ENCODE data around the gene AIFM3. TPM values are rescaled to one million over a fixed set of nuclear protein-coding genes. Genes with fewer than 3 reads are reported as not detected.

AIFM3 gene
- total RNA-seq, 1 experiment from 2014 or later: 2.6 TPM

DNA sequence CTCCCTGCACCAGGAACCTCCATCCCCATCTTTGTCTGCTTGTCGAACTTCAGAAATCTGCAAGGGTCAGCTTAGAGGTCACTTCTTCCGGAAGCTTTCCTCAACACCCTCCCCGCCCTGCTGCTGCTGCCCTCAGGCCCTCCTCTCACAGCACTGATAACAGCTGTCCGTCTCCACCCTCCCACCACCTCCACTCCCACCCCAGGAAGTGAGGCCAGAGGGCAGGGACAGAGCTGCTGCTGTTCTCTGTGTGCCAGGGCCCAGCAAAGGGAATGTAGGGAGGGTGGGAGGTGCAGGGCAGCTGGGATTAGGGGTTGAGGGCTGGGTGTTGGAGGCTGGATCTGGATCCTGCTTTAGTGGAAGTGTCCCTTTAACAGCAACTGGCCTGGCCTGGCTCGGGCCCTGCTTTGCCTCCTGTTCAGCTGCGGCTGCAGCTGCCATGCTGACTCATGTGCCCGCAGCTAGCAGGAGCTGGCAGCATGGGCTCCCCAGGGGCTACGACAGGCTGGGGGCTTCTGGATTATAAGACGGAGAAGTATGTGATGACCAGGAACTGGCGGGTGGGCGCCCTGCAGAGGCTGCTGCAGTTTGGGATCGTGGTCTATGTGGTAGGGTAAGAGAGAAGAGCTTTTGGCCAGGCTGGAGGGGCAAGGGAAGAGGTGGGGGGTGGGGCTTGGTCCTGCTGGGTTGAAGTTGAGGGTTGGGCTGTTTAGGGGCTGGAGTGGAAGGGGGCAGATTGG lies 47.8 kb downstream of the AIFM3 start, which contains the start of gene P2RX6 (continued):
- TF ChIP-seq, protein P1, sequence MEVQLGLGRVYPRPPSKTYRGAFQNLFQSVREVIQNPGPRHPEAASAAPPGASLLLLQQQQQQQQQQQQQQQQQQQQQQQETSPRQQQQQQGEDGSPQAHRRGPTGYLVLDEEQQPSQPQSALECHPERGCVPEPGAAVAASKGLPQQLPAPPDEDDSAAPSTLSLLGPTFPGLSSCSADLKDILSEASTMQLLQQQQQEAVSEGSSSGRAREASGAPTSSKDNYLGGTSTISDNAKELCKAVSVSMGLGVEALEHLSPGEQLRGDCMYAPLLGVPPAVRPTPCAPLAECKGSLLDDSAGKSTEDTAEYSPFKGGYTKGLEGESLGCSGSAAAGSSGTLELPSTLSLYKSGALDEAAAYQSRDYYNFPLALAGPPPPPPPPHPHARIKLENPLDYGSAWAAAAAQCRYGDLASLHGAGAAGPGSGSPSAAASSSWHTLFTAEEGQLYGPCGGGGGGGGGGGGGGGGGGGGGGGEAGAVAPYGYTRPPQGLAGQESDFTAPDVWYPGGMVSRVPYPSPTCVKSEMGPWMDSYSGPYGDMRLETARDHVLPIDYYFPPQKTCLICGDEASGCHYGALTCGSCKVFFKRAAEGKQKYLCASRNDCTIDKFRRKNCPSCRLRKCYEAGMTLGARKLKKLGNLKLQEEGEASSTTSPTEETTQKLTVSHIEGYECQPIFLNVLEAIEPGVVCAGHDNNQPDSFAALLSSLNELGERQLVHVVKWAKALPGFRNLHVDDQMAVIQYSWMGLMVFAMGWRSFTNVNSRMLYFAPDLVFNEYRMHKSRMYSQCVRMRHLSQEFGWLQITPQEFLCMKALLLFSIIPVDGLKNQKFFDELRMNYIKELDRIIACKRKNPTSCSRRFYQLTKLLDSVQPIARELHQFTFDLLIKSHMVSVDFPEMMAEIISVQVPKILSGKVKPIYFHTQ (CRISPR knock-in tag; IDR thresholded peaks at IDR 0.05): no peak
- TF ChIP-seq, protein P2, sequence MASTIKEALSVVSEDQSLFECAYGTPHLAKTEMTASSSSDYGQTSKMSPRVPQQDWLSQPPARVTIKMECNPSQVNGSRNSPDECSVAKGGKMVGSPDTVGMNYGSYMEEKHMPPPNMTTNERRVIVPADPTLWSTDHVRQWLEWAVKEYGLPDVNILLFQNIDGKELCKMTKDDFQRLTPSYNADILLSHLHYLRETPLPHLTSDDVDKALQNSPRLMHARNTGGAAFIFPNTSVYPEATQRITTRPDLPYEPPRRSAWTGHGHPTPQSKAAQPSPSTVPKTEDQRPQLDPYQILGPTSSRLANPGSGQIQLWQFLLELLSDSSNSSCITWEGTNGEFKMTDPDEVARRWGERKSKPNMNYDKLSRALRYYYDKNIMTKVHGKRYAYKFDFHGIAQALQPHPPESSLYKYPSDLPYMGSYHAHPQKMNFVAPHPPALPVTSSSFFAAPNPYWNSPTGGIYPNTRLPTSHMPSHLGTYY (CRISPR knock-in tag; IDR thresholded peaks at IDR 0.05): no peak

DNA sequence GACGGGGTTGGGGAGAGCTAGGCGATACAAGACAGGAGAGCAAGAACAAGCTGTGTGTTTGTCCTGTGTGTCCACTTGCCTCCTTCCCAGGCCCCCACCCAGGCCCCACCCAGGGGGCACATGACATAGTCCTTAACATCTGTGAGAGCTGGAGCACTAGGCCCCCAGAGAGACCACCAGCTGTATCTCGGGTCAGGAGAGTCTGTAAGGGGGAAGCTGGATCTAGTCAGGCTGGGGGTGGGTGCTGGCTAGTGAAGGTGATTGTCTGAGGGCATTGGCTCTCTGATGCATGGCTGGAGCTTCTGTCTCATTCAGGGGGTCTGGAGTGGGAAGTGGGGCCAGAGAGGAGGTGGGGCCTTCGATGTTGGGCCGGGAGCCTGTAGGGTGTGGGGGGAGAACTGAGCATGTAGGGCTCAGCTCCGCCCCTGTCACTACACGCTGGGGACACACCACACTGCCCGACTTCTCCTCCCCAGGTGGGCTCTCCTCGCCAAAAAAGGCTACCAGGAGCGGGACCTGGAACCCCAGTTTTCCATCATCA lies 48.5 kb downstream of the AIFM3 start:
- TF ChIP-seq HMGA2 (CRISPR knock-in tag; IDR thresholded peaks at IDR 0.05): no peak
- TF ChIP-seq, protein P3, sequence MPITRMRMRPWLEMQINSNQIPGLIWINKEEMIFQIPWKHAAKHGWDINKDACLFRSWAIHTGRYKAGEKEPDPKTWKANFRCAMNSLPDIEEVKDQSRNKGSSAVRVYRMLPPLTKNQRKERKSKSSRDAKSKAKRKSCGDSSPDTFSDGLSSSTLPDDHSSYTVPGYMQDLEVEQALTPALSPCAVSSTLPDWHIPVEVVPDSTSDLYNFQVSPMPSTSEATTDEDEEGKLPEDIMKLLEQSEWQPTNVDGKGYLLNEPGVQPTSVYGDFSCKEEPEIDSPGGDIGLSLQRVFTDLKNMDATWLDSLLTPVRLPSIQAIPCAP (CRISPR knock-in tag; IDR thresholded peaks at IDR 0.05): no peak
- TF ChIP-seq ZNF416 (CRISPR knock-in tag; IDR thresholded peaks at IDR 0.05): no peak
- TF ChIP-seq SMAD3 (CRISPR knock-in tag; IDR thresholded peaks at IDR 0.05; ENCODE audit: borderline replicate concordance): no peak
- TF ChIP-seq, protein P4, sequence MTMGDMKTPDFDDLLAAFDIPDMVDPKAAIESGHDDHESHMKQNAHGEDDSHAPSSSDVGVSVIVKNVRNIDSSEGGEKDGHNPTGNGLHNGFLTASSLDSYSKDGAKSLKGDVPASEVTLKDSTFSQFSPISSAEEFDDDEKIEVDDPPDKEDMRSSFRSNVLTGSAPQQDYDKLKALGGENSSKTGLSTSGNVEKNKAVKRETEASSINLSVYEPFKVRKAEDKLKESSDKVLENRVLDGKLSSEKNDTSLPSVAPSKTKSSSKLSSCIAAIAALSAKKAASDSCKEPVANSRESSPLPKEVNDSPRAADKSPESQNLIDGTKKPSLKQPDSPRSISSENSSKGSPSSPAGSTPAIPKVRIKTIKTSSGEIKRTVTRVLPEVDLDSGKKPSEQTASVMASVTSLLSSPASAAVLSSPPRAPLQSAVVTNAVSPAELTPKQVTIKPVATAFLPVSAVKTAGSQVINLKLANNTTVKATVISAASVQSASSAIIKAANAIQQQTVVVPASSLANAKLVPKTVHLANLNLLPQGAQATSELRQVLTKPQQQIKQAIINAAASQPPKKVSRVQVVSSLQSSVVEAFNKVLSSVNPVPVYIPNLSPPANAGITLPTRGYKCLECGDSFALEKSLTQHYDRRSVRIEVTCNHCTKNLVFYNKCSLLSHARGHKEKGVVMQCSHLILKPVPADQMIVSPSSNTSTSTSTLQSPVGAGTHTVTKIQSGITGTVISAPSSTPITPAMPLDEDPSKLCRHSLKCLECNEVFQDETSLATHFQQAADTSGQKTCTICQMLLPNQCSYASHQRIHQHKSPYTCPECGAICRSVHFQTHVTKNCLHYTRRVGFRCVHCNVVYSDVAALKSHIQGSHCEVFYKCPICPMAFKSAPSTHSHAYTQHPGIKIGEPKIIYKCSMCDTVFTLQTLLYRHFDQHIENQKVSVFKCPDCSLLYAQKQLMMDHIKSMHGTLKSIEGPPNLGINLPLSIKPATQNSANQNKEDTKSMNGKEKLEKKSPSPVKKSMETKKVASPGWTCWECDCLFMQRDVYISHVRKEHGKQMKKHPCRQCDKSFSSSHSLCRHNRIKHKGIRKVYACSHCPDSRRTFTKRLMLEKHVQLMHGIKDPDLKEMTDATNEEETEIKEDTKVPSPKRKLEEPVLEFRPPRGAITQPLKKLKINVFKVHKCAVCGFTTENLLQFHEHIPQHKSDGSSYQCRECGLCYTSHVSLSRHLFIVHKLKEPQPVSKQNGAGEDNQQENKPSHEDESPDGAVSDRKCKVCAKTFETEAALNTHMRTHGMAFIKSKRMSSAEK (CRISPR knock-in tag; IDR thresholded peaks at IDR 0.05; ENCODE audit: borderline replicate concordance): no peak
- TF ChIP-seq NFATC4 (CRISPR knock-in tag; IDR thresholded peaks at IDR 0.05): no peak
- no peak for TF ChIP-seq ZNF317 (CRISPR knock-in tag; IDR thresholded peaks at IDR 0.05; ENCODE audit: borderline replicate concordance, low read depth)
- TF ChIP-seq FOXP1 (CRISPR knock-in tag; IDR thresholded peaks at IDR 0.05; ENCODE audit: borderline replicate concordance): no peak
- TF ChIP-seq IRF2 (CRISPR knock-in tag; IDR thresholded peaks at IDR 0.05; ENCODE audit: borderline replicate concordance, low read depth): no peak
- TF ChIP-seq, protein P5, sequence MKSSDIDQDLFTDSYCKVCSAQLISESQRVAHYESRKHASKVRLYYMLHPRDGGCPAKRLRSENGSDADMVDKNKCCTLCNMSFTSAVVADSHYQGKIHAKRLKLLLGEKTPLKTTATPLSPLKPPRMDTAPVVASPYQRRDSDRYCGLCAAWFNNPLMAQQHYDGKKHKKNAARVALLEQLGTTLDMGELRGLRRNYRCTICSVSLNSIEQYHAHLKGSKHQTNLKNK (CRISPR knock-in tag; IDR thresholded peaks at IDR 0.05): no peak
- TF ChIP-seq, protein P6, sequence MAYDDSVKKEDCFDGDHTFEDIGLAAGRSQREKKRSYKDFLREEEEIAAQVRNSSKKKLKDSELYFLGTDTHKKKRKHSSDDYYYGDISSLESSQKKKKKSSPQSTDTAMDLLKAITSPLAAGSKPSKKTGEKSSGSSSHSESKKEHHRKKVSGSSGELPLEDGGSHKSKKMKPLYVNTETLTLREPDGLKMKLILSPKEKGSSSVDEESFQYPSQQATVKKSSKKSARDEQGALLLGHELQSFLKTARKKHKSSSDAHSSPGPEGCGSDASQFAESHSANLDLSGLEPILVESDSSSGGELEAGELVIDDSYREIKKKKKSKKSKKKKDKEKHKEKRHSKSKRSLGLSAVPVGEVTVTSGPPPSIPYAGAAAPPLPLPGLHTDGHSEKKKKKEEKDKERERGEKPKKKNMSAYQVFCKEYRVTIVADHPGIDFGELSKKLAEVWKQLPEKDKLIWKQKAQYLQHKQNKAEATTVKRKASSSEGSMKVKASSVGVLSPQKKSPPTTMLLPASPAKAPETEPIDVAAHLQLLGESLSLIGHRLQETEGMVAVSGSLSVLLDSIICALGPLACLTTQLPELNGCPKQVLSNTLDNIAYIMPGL (CRISPR knock-in tag; IDR thresholded peaks at IDR 0.05): no peak
- no peak for TF ChIP-seq JAZF1 (CRISPR knock-in tag; IDR thresholded peaks at IDR 0.05)
- TF ChIP-seq ATF1 (CRISPR knock-in tag; IDR thresholded peaks at IDR 0.05): no peak
- TF ChIP-seq ETV6 (CRISPR knock-in tag; IDR thresholded peaks at IDR 0.05): no peak
- TF ChIP-seq CREM (CRISPR knock-in tag; IDR thresholded peaks at IDR 0.05): no peak
- no peak for TF ChIP-seq ELF4 (CRISPR knock-in tag; IDR thresholded peaks at IDR 0.05; ENCODE audit: low read depth)
- peaks cover 23% of the 10 kb centered on the region for H3K4me1 Mint-ChIP-seq
- H3K4me3 Mint-ChIP-seq: no peak overlapping the region
- ATAC-seq: no peak
- POLR2A ChIA-PET: no interaction called here
- peaks cover 6% of the 10 kb centered on the region for H3K9me3 Mint-ChIP-seq
- DNase-seq (ENCODE audit: low spot score): no peak
- no peak overlapping the region for H3K27ac Mint-ChIP-seq
- peaks cover 25% of the 10 kb centered on the region for H3K27me3 Mint-ChIP-seq (ENCODE audit: low read depth)
- CTCF ChIA-PET: interaction anchor here (0.9 to 2.7 kb wide), 4 partner anchors 13 to 130 kb away, joined by 3 to 19 read pairs (median 4); partner anchors contain the start of gene THAP7
- no peaks in the 10 kb centered on the region for H3K36me3 Mint-ChIP-seq

Data from WTC11 (cell line).